ENCODE data around the gene COL19A1. TPM values are rescaled to one million over a fixed set of nuclear protein-coding genes. Genes with fewer than 3 reads are reported as not detected.

COL19A1 gene
- total RNA-seq, 2 experiments from 2014 or later = 0.03 TPM; not detected in 1

DNA sequence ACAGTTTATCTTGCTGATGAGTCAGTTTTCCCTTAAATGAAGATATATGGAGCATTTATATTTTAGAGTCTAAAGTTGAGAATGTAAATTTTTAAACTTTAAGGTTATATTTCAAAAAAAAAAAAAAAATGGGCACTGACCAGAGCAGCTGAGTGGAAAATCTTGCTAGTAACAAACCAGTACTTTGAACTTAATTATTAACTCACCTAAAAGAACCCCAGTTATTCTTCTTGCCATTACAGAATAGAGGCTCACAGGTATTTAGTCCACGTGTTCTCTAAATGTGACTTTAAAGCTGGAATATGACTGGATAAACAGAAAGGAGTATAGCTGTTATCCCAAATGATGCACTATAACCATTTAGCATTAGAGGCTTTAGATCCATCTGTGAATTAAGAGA, 258.1 kb downstream of the COL19A1 start:
- POLR2A ChIA-PET = interaction anchor here (0.5 to 0.7 kb wide), 2 partner anchors 15 to 112 kb away, joined by 3 to 11 read pairs; no protein-coding TSS in a partner anchor
- Histone ChIP-seq H3K4me3 (ENCODE audit: low read depth, low read length, poor library complexity, severe bottlenecking) (no peak overlapping the region), H2AFZ (ENCODE audit: low read length) (no peak overlapping the region), H3K36me3 (ENCODE audit: insufficient read depth, low read length) (no peaks in the 10 kb centered on the region), H4K20me1 (ENCODE audit: insufficient read depth, low read length) (no peaks in the 10 kb centered on the region), H3K27ac (ENCODE audit: low read depth, low read length, poor library complexity, severe bottlenecking) (no peak overlapping the region), H3K79me2 (ENCODE audit: insufficient read depth, low read depth, low read length) (no peaks in the 10 kb centered on the region), H3K9me2 (ENCODE audit: insufficient read depth, low read length) (no peaks in the 10 kb centered on the region), H3K9me3 (ENCODE audit: low read length) (no peaks in the 10 kb centered on the region), H3K4me2 (ENCODE audit: low read length) (no peak overlapping the region), H3K4me1 (ENCODE audit: insufficient read depth, low read length, poor library complexity, severe bottlenecking) (no peaks in the 10 kb centered on the region)
- DNase-seq (ENCODE audit: low spot score) = no peak
- intact Hi-C loops (cut with micrococcal nuclease; ENCODE audit: unreplicated experiment) = loop anchor here (10.0 kb wide), 1 partner anchor 490 kb away; no protein-coding TSS in a partner anchor
- CTCF ChIA-PET (ENCODE audit: unreplicated experiment) = no interaction called here
- no TSS peak for BruUV-seq (replicated peaks)
- TF ChIP-seq EZH2phosphoT487 (IDR thresholded peaks at IDR 0.05; ENCODE audit: borderline replicate concordance, low read depth, low read length) = no peak
- TF ChIP-seq, protein P1, sequence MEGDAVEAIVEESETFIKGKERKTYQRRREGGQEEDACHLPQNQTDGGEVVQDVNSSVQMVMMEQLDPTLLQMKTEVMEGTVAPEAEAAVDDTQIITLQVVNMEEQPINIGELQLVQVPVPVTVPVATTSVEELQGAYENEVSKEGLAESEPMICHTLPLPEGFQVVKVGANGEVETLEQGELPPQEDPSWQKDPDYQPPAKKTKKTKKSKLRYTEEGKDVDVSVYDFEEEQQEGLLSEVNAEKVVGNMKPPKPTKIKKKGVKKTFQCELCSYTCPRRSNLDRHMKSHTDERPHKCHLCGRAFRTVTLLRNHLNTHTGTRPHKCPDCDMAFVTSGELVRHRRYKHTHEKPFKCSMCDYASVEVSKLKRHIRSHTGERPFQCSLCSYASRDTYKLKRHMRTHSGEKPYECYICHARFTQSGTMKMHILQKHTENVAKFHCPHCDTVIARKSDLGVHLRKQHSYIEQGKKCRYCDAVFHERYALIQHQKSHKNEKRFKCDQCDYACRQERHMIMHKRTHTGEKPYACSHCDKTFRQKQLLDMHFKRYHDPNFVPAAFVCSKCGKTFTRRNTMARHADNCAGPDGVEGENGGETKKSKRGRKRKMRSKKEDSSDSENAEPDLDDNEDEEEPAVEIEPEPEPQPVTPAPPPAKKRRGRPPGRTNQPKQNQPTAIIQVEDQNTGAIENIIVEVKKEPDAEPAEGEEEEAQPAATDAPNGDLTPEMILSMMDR (conservative IDR thresholded peaks at IDR 0.05; ENCODE audit: low read length) = no peak

DNA sequence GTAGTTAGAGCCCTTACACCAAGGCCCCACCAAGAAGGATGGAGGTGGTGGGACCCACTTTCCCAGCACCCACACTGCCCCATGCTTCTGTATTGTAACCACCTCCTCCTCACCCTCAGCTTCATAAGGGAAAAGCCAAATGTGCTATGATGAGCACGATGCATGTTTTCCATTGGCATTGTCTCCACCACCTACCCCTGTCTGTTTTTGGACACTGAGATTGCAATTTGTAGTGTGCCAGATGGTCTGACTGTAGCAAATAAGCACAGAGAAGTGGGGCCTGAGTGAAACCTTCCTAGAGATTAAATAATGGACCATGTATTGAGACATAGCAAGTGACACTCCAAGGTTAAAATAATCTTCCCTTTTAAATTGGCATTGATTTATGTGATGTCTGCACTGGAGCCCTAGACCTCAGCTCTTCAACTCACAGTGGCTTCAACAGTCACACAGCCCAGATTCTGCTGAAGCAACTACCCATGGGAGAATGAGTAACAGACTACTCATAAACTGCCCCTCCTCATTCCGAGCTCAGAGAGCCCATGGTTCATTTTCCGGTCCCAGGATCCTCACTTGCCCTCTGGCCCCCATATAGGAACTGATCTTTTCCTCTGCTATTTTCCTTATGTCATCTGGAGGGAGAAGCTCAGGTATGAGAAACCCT, 258.7 kb downstream of the COL19A1 start:
- H3K4me1 ChIP-seq (ENCODE audit: insufficient read depth, low read length, poor library complexity, severe bottlenecking) = no peaks in the 10 kb centered on the region
- H2AFZ ChIP-seq (ENCODE audit: low read length) = no peak overlapping the region
- H3K27ac ChIP-seq (ENCODE audit: low read depth, low read length, poor library complexity, severe bottlenecking) = no peak overlapping the region
- H3K4me2 ChIP-seq (ENCODE audit: low read length) = no peak overlapping the region
- no peaks in the 10 kb centered on the region for H3K79me2 ChIP-seq (ENCODE audit: insufficient read depth, low read depth, low read length)
- H3K9me3 ChIP-seq (ENCODE audit: low read length) = no peaks in the 10 kb centered on the region
- POLR2A ChIA-PET = interaction anchor here (0.5 to 0.7 kb wide), 2 partner anchors 16 to 111 kb away, joined by 3 to 11 read pairs; no protein-coding TSS in a partner anchor
- H3K36me3 ChIP-seq (ENCODE audit: insufficient read depth, low read length) = no peaks in the 10 kb centered on the region
- intact Hi-C loops (cut with micrococcal nuclease; ENCODE audit: unreplicated experiment) = loop anchor here (10.0 kb wide), 1 partner anchor 490 kb away; no protein-coding TSS in a partner anchor
- TF ChIP-seq, protein P1 (conservative IDR thresholded peaks at IDR 0.05; ENCODE audit: low read length) = no peak
- no peak for TF ChIP-seq EZH2phosphoT487 (IDR thresholded peaks at IDR 0.05; ENCODE audit: borderline replicate concordance, low read depth, low read length)
- H3K4me3 ChIP-seq (ENCODE audit: low read depth, low read length, poor library complexity, severe bottlenecking) = no peak overlapping the region
- CTCF ChIA-PET (ENCODE audit: unreplicated experiment) = no interaction called here
- DNase-seq (ENCODE audit: low spot score) = no peak
- no peaks in the 10 kb centered on the region for H3K9me2 ChIP-seq (ENCODE audit: insufficient read depth, low read length)
- no peaks in the 10 kb centered on the region for H4K20me1 ChIP-seq (ENCODE audit: insufficient read depth, low read length)
- no TSS peak for BruUV-seq (replicated peaks)

DNA sequence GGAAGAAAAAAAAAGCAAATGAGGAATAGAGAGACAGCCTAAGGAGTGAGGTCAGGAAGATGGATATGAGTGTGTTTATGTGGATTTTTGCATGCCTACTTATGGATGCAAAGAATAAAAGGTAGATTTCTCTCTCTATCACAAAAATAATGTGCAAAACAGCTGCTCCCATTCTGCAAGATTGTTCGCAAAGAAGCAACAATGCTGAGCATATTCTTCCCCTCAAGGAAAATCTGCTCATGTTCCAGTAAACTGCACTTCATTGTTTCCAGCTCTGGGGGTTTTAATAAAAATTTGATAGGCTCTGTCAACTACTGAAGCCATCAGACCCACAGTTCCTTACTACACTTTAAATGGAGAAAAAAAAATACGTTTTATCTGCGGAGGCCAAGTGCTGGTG, 259.2 kb downstream of the COL19A1 start:
- Histone ChIP-seq H3K9me2 (ENCODE audit: insufficient read depth, low read length) (no peaks in the 10 kb centered on the region), H4K20me1 (ENCODE audit: insufficient read depth, low read length) (no peaks in the 10 kb centered on the region), H2AFZ (ENCODE audit: low read length) (no peak overlapping the region), H3K36me3 (ENCODE audit: insufficient read depth, low read length) (no peaks in the 10 kb centered on the region), H3K9me3 (ENCODE audit: low read length) (no peaks in the 10 kb centered on the region), H3K4me3 (ENCODE audit: low read depth, low read length, poor library complexity, severe bottlenecking) (no peak overlapping the region), H3K4me1 (ENCODE audit: insufficient read depth, low read length, poor library complexity, severe bottlenecking) (no peaks in the 10 kb centered on the region), H3K27ac (ENCODE audit: low read depth, low read length, poor library complexity, severe bottlenecking) (no peak overlapping the region), H3K4me2 (ENCODE audit: low read length) (no peak overlapping the region), H3K79me2 (ENCODE audit: insufficient read depth, low read depth, low read length) (no peaks in the 10 kb centered on the region)
- POLR2A ChIA-PET = no interaction called here
- intact Hi-C loops (cut with micrococcal nuclease; ENCODE audit: unreplicated experiment) = loop anchor here (10.0 kb wide), 1 partner anchor 491 kb away; no protein-coding TSS in a partner anchor
- CTCF ChIA-PET (ENCODE audit: unreplicated experiment) = no interaction called here
- TF ChIP-seq, protein P1 (conservative IDR thresholded peaks at IDR 0.05; ENCODE audit: low read length) = no peak
- no peak for TF ChIP-seq EZH2phosphoT487 (IDR thresholded peaks at IDR 0.05; ENCODE audit: borderline replicate concordance, low read depth, low read length)
- no TSS peak for BruUV-seq (replicated peaks)
- no peak for DNase-seq (ENCODE audit: low spot score)
